GM12878 (cell line): ENCODE data around the gene SCARB1. TPM values are rescaled to one million over a fixed set of nuclear protein-coding genes. Genes with fewer than 3 reads are reported as not detected.

Source experiments
- CEBPB ChIP-seq, 2 experiments: fragments of 150-350 bp in 1 of 2; IDR thresholded peaks; 2 replicates each; pipeline ENCODE4 v1.6.1; 2012 to 2014; ENCODE audit warnings: low read depth in 2 of 2, low read length in 2 of 2, borderline replicate concordance in 1 of 2, inconsistent platforms in 1 of 2
- FOXK2 ChIP-seq: fragments of 450-650 bp; IDR thresholded peaks from 2 replicates; pipeline ENCODE4 v1.6.1; 2017; ENCODE audit warnings: mild to moderate bottlenecking, moderate library complexity
- HSF1 ChIP-seq: fragments of 150-350 bp; IDR thresholded peaks from 2 replicates; pipeline ENCODE4 v1.6.1; 2014; ENCODE audit warnings: mild to moderate bottlenecking, low read depth, low read length
- IKZF1 ChIP-seq: fragments of 450-650 bp; conservative IDR thresholded peaks from 2 replicates; pipeline ENCODE4 v1.6.1; 2017; ENCODE audit warnings: antibody characterized with exemption, mild to moderate bottlenecking
- IKZF2 ChIP-seq, 2 experiments: fragments of 450-650 bp; IDR thresholded peaks; 2 replicates each; pipeline ENCODE4 v1.6.1; 2017; ENCODE audit warnings: mild to moderate bottlenecking in 2 of 2, moderate library complexity in 2 of 2
- NFIC ChIP-seq: IDR thresholded peaks from 2 replicates; pipeline ENCODE4 v1.6.1; 2012; ENCODE audit warnings: low read depth, mild to moderate bottlenecking, inconsistent platforms, low read length, moderate library complexity
- NFYA ChIP-seq: IDR thresholded peaks from 2 replicates; pipeline ENCODE4 v1.6.1; 2011; ENCODE audit warnings: low read depth, mild to moderate bottlenecking, low read length, improper control_type of control experiment, borderline replicate concordance
- RELB ChIP-seq: fragments of 450-650 bp; IDR thresholded peaks from 2 replicates; pipeline ENCODE4 v1.6.1; 2017; ENCODE audit warnings: low read depth, mild to moderate bottlenecking, moderate library complexity
- SMC3 ChIP-seq: IDR thresholded peaks from 2 replicates; pipeline ENCODE4 v1.6.1; 2011; ENCODE audit warnings: low read length, improper control_type of control experiment, borderline replicate concordance
- TCF12 ChIP-seq: IDR thresholded peaks from 2 replicates; pipeline ENCODE4 v1.6.1; 2011; ENCODE audit warnings: low read depth, mild to moderate bottlenecking, low read length
- ZSCAN29 ChIP-seq: fragments of 450-650 bp; IDR thresholded peaks from 2 replicates; pipeline ENCODE4 v1.6.1; 2017; ENCODE audit warnings: mild to moderate bottlenecking, moderate library complexity
- polyA plus RNA-seq, 11 experiments: library from polyadenylated mRNA; depleted of rRNA in 4 of 11; unstranded in 6 of 11; stranded (reverse) in 5 of 11; fragments of >200 nt; fragmentation: Nextera tagmentation in 4 of 11; fragmentation: Illumina TruSeq in 1 of 11; extraction: Ambion mirVana in 4 of 11; extraction: Trizol in 1 of 11; gene quantifications; 1 replicate in 1 of 11; 2 replicates in 10 of 11; pipeline versions ENCODE4 v1.2.1 to v1.2.3, GENCODE V29; 2011 to 2016; ENCODE audit warnings: inconsistent platforms in 2 of 11, missing spikeins in 2 of 11, low read depth in 1 of 11
- total RNA-seq, 4 experiments: library from RNA; depleted of rRNA in 3 of 4; stranded (reverse); fragments of >200 nt in 3 of 4; fragmentation: Illumina TruSeq in 1 of 4; extraction: Trizol in 1 of 4; gene quantifications; 2 replicates each; pipeline versions ENCODE4 v1.2.1 to v1.2.3, GENCODE V29; 2013 to 2021
- TF ChIP-seq, protein P1 (sequence below): fragments of 450-650 bp; IDR thresholded peaks from 2 replicates; pipeline ENCODE4 v1.6.1; 2017; ENCODE audit warnings: mild to moderate bottlenecking, low read depth, inconsistent platforms; ENCODE audit not compliant: poor library complexity, severe bottlenecking
- TF ChIP-seq, protein P2 (sequence below), 3 experiments: IDR thresholded peaks in 2 of 3; conservative IDR thresholded peaks in 1 of 3; 2 replicates each; pipeline ENCODE4 v1.5.1; 2011; ENCODE audit warnings: low read depth in 3 of 3, low read length in 3 of 3, mild to moderate bottlenecking in 3 of 3, control low read depth in 2 of 3, moderate library complexity in 2 of 3, inconsistent platforms in 1 of 3, mixed read lengths in 1 of 3; ENCODE audit not compliant: control insufficient read depth in 2 of 3, insufficient read depth in 1 of 3; ENCODE audit errors: extremely low read depth in 1 of 3

Gene SCARB1
- total and polyA plus RNA-seq, 10 of the 15 experiments (the other 5 are each of a cell fraction or from before 2014, with no cell fraction given) = 0.34 to 104 (median 63.1) TPM

DNA sequence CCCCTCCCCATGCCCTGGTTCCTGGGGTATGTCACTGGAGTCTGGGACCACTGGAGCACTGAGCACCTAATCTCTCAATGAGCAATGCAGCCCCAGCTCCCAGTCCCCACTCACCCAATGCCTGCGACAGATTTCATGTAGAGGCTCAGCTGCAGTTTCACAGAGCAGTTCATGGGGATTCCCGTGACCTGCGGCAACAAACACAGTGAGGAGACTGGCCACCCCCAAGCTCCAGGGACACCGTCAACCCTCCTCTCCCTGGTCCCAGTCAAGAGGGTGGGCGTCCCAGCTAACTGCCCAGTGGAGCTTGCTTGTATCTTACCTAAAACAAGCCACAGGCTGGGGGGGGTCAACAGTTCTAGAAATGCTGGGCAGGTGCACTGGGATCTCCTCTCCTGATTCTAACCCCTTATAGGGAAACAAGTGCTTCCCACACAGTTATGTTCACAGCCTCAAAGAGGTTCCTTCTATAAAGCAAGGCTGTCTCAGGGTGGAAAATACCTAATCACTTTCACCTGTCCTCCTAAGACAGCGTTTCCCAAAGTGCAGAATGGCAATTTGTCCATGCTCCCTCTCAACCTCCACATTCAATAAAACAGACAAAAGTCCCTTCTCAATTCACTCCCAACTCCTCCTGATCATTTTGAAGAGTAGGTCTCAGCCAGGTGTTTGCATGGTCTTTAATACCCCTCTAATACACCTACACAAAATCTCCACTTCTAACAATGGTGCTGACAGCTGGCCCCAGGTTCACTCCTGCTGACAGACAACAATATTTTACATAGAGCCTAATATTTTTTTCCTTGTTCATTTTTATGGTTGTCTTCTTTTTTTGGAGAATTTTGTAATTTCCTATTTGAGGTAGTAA, 68.3 kb downstream of the SCARB1 start (continued):
- TF ChIP-seq RELB (peak; percentile 66; the same call in 1 of the 2 replicates), IKZF1 (peak; percentile 78), TCF12 (peak; percentile 56; the same call in 1 of the 2 replicates), IKZF2 (IDR thresholded peaks at IDR 0.05) (peak; percentile 63 to 71; a peak in 3 of 4 replicates), ZSCAN29 (no peak), SMC3 (no peak; the same call in 1 of the 2 replicates), FOXK2 (no peak), NFIC (no peak), HSF1 (no peak), CEBPB (IDR thresholded peaks at IDR 0.05; ENCODE audit: borderline replicate concordance in 1 of 2, low read depth in 2 of 2, low read length in 2 of 2) (no peak), NFYA (no peak)
- TF ChIP-seq, protein P1, sequence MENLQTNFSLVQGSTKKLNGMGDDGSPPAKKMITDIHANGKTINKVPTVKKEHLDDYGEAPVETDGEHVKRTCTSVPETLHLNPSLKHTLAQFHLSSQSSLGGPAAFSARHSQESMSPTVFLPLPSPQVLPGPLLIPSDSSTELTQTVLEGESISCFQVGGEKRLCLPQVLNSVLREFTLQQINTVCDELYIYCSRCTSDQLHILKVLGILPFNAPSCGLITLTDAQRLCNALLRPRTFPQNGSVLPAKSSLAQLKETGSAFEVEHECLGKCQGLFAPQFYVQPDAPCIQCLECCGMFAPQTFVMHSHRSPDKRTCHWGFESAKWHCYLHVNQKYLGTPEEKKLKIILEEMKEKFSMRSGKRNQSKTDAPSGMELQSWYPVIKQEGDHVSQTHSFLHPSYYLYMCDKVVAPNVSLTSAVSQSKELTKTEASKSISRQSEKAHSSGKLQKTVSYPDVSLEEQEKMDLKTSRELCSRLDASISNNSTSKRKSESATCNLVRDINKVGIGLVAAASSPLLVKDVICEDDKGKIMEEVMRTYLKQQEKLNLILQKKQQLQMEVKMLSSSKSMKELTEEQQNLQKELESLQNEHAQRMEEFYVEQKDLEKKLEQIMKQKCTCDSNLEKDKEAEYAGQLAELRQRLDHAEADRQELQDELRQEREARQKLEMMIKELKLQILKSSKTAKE = no peak
- TF ChIP-seq, protein P2, sequence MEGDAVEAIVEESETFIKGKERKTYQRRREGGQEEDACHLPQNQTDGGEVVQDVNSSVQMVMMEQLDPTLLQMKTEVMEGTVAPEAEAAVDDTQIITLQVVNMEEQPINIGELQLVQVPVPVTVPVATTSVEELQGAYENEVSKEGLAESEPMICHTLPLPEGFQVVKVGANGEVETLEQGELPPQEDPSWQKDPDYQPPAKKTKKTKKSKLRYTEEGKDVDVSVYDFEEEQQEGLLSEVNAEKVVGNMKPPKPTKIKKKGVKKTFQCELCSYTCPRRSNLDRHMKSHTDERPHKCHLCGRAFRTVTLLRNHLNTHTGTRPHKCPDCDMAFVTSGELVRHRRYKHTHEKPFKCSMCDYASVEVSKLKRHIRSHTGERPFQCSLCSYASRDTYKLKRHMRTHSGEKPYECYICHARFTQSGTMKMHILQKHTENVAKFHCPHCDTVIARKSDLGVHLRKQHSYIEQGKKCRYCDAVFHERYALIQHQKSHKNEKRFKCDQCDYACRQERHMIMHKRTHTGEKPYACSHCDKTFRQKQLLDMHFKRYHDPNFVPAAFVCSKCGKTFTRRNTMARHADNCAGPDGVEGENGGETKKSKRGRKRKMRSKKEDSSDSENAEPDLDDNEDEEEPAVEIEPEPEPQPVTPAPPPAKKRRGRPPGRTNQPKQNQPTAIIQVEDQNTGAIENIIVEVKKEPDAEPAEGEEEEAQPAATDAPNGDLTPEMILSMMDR (IDR thresholded peaks at IDR 0.05 in 2 of 3, conservative IDR thresholded peaks at IDR 0.05 in 1 of 3; ENCODE audit: control insufficient read depth in 2 of 3, extremely low read depth in 1 of 3, insufficient read depth in 1 of 3, low read depth in 3 of 3, low read length in 3 of 3) = no peak
